Stimulated activated naive CD8-positive, alpha-beta T cell treated with anti-CD3 and anti-CD28 coated beads, Interleukin-15, amount 100 ng/mL, for 72 hours (primary cell): Measurements from ENCODE around the gene SLC39A7.

Experiments
- ATAC-seq: fragments of 150-1000 bp; cut with Tn5 transposase; 2 replicates; pipeline ENCODE4 v1.10.0; 2021; ENCODE audit warnings: mild to moderate bottlenecking, moderate library complexity
- DNase-seq, 2 donors: peaks; one replicate each; pipeline ENCODE4 v3.0.0; 2021 to 2022
- H3K27ac Mint-ChIP-seq, 2 donors: one replicate each; pipeline ENCODE4 v1.8.0; 2022; ENCODE audit warnings: mild to moderate bottlenecking in 2 of 2, mixed read lengths in 2 of 2, moderate library complexity in 2 of 2
- H3K27me3 Mint-ChIP-seq: one replicate; pipeline ENCODE4 v1.8.0; 2022; ENCODE audit warnings: mixed read lengths
- H3K4me1 Mint-ChIP-seq: one replicate; pipeline ENCODE4 v1.8.0; 2022; ENCODE audit warnings: mild to moderate bottlenecking, mixed read lengths
- H3K4me3 Mint-ChIP-seq, 2 donors: one replicate each; pipeline ENCODE4 v1.8.0; 2022; ENCODE audit warnings: mild to moderate bottlenecking in 2 of 2, mixed read lengths in 2 of 2, moderate library complexity in 1 of 2
- H3K9me3 Mint-ChIP-seq, 2 donors: one replicate each; pipeline ENCODE4 v1.8.0; 2022; ENCODE audit warnings: mixed read lengths in 2 of 2

Gene SLC39A7

GRCh38 chr6:33251395-33252012 lies 50.8 kb downstream of the SLC39A7 start:
- H3K4me3 Mint-ChIP-seq, result peak overlapping the region; percentile 60 to 94
- no peaks in the 10 kb centered on the region for H3K9me3 Mint-ChIP-seq
- H3K27ac Mint-ChIP-seq, result peak overlapping the region in 1 of 2 donors; percentile 66
- no peak for DNase-seq
- H3K4me1 Mint-ChIP-seq, result peaks cover 47% of the 10 kb centered on the region
- no peaks in the 10 kb centered on the region for H3K27me3 Mint-ChIP-seq
- ATAC-seq, result no peak

DNA sequence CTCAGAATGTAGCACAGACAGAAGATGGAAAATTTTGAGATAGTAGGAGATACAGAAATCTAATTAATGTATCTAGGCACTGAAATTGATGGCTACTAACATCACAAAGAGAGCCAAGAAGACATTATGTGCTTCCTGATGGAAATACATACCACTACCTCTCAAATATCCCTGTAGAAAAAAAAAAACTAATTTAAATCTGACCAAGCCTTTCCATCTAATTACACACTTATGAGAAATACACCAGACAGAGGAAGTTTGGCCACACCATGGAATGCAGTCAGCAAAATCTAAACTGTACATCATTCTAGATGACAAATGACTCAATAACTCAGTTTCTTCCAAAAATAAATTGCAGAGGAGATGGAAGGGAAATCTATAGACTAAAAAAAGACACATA lies 52.1 kb downstream of the SLC39A7 start:
- DNase-seq (no peak), ATAC-seq (no peak)
- Mint-ChIP-seq H3K9me3 (no peaks in the 10 kb centered on the region), H3K4me3 (no peak overlapping the region), H3K27ac (no peak overlapping the region), H3K4me1 (peaks cover 47% of the 10 kb centered on the region), H3K27me3 (no peaks in the 10 kb centered on the region)
